ENCODE data around the gene JAK3. TPM values are rescaled to one million over a fixed set of nuclear protein-coding genes. Genes with fewer than 3 reads are reported as not detected.
"Not testable (repeated sequence)": the region's sequence is repeated elsewhere in the genome, so short reads cannot be mapped to it uniquely, and the experiment has no call there.

JAK3 gene
- total RNA-seq, 1 donor, result 7.8 TPM

DNA sequence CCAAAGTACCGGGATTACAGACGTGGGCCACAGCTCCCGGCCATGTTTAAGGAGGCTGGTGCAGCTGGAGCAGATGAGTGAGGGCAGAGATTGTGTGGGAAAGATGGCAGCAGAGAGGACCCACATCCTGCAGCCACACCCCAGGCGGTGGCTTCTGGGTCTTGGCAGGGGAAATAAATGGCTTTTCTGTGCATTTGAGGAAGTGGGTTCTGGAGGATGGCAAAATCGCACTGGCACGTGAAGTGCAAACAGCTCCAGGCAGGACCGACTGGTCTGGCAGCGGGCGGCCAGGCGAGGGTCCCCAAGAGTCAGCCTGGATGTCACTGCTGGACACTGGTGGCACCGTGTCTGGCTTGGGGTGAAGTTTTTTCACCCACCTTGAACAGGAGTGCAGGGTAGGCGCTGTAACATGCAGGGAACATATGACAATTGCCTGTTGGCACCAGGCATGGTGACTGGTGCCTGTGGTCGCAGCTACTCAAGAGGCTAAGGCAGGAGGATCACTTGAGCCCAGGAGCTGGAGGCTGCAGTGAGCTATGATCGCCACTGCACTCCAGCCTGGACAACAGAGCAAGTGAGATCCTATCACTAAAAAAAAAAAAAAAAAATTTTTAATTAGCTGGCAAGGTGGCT lies 44.4 kb downstream of the JAK3 start:
- no peak overlapping the region for H3K4me3 ChIP-seq (ENCODE audit: low read depth, low read length)
- TF ChIP-seq, protein P1, sequence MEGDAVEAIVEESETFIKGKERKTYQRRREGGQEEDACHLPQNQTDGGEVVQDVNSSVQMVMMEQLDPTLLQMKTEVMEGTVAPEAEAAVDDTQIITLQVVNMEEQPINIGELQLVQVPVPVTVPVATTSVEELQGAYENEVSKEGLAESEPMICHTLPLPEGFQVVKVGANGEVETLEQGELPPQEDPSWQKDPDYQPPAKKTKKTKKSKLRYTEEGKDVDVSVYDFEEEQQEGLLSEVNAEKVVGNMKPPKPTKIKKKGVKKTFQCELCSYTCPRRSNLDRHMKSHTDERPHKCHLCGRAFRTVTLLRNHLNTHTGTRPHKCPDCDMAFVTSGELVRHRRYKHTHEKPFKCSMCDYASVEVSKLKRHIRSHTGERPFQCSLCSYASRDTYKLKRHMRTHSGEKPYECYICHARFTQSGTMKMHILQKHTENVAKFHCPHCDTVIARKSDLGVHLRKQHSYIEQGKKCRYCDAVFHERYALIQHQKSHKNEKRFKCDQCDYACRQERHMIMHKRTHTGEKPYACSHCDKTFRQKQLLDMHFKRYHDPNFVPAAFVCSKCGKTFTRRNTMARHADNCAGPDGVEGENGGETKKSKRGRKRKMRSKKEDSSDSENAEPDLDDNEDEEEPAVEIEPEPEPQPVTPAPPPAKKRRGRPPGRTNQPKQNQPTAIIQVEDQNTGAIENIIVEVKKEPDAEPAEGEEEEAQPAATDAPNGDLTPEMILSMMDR (IDR thresholded peaks at IDR 0.05; ENCODE audit: insufficient read depth, low read depth, low read length), result no peak
- no peak for DNase-seq (ENCODE audit: low read depth)

DNA sequence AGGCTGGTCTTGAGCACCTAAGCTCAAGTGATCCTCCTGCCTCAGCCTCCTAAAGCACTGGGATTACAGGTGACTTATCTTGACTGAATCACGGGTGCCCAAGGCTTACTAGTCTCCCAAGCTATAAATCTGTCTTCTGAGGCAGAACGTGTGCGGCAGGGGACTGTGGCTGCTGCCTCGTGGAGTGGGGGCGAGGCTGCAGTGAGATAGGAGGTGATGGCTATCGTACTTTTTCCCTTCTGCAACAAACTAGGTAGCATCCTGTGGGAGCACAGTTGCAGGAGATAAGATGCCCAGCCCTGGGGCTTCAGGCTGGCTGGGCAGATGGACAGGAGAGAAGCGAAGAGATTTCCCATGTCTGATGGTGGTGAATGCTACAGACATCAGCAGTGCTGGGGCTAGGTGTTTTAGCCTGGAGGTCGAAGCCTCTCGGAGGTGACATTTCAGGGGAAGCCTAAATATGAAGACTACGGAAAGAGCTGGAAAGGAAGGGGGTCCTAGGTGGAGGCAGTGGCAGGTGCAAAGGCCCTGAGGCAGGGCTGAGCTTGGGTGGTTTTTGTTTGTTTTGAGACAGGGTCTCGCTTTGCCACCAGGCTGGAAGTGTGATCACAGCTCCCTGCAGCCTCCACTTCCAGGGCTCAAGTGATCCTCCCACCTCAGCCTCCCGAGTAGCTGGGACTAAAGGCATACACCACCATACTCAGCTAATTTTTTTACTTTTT lies 45.5 kb downstream of the JAK3 start:
- DNase-seq (ENCODE audit: low read depth), result no peak
- TF ChIP-seq, protein P1 (IDR thresholded peaks at IDR 0.05; ENCODE audit: insufficient read depth, low read depth, low read length), result no peak
- H3K4me3 ChIP-seq (ENCODE audit: low read depth, low read length), result no peak overlapping the region

DNA sequence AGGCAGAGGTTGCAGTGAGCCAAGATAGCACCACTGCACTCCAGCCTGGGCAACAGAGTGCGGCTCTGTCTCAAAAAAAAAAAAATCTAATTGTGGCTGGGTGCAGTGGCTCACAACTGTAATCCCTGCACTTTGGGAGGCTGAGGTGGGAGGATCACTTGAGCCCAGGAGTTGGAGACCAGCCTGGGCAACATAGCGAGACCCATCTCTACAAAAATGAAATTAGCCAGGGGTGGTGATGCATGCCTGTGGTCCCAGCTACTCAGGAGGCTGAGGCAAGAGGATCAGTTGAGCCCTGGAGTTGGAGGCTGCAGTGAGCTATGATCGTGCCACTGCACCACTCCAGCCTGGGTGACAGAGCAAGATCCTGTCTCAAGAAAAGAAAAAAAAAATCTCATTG lies 49.2 kb downstream of the JAK3 start:
- not testable (repeated sequence) for DNase-seq (ENCODE audit: low read depth); H3K4me3 ChIP-seq (ENCODE audit: low read depth, low read length)

DNA sequence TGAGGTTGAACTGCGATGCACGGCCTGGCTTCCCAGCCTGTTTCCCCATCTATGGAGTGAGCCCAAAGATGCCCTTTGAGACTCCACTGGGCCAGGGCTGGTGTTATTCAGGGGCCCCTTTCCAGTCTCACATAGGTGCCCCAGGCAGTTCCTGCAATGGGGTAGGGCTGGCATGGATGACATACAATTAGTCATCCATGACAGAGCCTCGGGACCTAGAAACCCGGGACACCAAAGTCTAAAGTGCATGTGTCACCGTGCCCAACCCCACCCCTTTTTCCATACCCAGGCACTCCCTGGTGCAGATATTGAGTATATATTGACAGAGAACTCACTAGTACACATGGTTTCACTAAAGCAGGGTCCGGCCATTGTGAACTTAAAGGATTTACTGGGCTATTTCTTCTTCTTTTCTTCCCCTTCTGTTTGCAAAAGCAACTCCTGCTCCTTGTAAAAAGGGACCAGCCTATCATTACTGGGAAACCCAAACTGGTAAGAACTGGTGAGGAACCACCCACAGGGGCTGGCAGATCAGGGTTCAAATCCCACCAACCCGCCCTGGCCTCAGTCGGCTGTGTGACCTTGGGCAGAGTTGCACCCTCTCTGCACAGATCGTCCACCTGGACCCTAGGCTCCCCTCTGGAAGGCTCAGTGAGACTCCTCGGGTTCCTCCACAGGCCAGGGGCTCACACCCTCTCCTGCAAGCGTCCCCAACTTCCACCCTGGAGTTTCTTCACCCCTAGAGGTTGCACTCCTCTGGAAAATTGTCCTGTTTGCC lies 50.2 kb downstream of the JAK3 start:
- no peak for DNase-seq (ENCODE audit: low read depth)
- no peak overlapping the region for H3K4me3 ChIP-seq (ENCODE audit: low read depth, low read length)
- TF ChIP-seq, protein P1 (IDR thresholded peaks at IDR 0.05; ENCODE audit: insufficient read depth, low read depth, low read length), result no peak

DNA sequence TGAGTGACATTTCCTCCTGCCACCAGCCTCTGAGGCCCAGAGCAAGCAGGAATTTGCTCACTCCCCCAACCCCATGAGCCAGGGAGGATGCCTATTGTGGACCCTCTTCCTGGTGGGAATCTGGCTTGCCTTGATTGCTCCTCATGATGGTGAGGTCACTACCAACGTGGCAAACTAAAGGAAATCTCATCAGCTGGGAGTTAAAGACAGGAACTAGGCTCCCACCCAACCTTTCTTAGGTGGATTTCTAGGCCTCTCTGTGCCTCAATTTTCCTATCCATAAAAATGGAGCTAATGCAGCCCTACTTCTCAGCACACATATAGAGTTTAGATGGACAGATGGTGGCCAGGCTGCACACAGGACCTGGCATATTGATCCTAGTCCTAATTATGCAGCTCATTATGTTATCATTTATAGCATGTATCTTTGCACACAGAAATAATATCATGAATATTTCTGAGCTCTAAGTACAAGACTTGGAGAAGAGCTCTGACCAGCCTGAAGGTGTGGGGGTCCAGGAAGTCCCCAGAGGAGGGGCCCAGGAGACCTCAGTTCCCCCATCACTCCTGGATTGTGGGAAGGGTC lies 50.9 kb downstream of the JAK3 start:
- H3K4me3 ChIP-seq (ENCODE audit: low read depth, low read length), result no peak overlapping the region
- TF ChIP-seq, protein P1 (IDR thresholded peaks at IDR 0.05; ENCODE audit: insufficient read depth, low read depth, low read length), result no peak
- DNase-seq (ENCODE audit: low read depth), result no peak

DNA sequence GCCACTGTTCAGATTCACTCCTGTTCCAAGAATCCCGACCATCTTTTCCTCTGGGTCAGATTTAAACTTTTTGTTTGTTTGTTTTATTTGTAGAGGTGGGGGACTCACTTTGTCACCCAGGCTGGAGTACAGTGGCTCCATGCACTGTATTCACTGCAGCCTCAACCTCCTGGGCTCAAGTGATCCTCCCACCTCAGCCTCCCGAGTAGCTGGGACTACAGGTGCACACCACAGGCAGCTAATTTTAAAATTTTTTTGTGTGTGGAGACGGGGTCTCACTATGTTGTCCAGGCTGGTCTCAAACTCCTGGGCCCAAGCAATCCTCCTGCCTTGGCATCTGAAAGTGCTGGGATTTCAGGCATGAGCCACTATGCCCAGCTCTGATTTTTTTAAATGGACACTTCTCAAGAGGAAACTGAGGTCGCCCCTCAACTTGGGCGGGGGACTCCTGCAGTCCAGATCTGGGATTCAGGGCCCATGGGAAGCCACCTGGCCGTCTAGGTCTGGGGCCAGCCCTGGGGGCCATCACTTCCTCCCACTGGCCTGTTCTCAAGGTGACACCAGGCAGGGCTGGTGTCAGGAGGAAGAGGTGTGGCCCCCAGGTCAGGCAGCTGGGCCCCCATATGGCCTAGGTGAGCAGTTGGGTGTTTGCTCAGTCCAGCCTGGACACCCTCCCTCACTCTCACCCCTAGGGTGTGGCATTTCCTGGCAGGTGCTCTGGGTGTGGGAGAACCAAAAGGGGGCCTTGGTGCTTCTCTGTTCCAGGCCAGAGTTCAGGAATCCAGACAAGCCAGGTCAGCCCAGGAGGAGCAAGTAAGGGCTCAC lies 51.6 kb downstream of the JAK3 start:
- no peak for DNase-seq (ENCODE audit: low read depth)
- H3K4me3 ChIP-seq (ENCODE audit: low read depth, low read length), result no peak overlapping the region
- TF ChIP-seq, protein P1 (IDR thresholded peaks at IDR 0.05; ENCODE audit: insufficient read depth, low read depth, low read length), result no peak
